GM08714 (cell line): ENCODE measurements around the gene SLC9B1.
"Not testable (repeated sequence)": the region's sequence is repeated elsewhere in the genome, so short reads cannot be mapped to it uniquely, and the experiment has no call there.

Experiments used
- H3K4me3 ChIP-seq: fragments of 200-500 bp; sonication (Bioruptor generic); 2 replicates; pipeline ENCODE4 v1.5.1; 2014; ENCODE audit warnings: mild to moderate bottlenecking, low read length, inconsistent platforms
- ZNF274 ChIP-seq: IDR thresholded peaks from 2 replicates; pipeline ENCODE4 v1.6.1; 2012; ENCODE audit warnings: mild to moderate bottlenecking, low read depth, low read length

SLC9B1 gene

DNA sequence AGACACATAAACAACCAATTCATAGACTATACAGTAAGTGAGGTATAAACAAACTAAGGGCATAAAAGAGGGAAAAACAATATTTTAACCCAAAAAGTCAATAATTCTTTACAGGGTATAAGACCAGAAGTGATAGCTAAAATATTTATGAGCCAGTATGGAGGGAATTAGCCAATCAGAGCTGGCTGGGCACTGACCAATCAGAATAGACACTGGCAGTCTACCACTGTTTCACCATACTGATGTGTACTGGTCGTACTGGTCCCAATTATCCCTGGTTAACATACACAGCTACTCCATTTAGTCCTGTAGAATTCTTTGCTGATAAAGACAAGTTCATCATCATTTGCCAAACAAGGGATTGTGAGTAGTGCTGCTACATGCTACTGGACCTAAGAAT, 9.8 kb upstream of the SLC9B1 start:
- TF ChIP-seq ZNF274: no peak
- H3K4me3 ChIP-seq: no peak overlapping the region

GRCh38 chr4:103026868-103027267, 7.4 kb upstream of the SLC9B1 start:
- TF ChIP-seq ZNF274: no peak
- no peak overlapping the region for H3K4me3 ChIP-seq

DNA sequence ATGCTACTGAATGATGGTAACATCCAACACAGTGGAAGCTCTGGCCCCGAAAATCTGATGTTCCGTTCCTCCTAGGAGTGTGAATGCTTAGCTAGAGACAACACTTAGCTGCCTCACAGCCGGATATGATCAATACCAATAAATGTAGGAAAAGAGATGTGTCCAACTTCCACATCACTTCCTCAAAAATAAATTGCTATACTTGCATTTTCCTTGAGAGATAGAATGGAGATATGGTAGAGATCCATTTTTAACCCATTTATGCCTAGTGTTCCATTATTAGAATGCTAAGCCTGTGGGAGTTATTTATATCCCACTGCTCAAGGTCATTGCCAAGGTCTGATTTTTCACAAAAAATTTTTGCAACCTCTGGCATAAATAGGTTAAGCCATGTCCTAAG, 5.5 kb upstream of the SLC9B1 start:
- no peak for TF ChIP-seq ZNF274
- H3K4me3 ChIP-seq: no peak overlapping the region

DNA sequence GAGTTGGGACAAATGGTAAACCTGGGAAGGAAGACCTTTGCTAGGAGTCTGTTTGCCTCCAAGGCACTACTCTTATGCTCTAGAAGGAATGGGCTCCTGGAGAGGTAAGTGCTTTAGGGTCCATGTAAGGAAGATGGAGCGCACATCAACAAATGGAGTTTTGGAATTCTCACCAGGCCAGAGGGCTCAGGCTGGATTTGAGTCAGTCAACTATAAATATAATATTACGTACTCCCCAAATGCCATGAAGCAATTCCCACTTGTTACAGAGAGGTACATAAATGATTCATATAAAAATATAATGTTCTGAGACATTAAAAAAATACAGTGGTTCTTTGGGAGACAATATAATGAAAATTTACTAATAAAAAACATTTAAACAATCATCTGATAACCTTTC, 1.6 kb upstream of the SLC9B1 start:
- no peak overlapping the region for H3K4me3 ChIP-seq
- TF ChIP-seq ZNF274: no peak

DNA sequence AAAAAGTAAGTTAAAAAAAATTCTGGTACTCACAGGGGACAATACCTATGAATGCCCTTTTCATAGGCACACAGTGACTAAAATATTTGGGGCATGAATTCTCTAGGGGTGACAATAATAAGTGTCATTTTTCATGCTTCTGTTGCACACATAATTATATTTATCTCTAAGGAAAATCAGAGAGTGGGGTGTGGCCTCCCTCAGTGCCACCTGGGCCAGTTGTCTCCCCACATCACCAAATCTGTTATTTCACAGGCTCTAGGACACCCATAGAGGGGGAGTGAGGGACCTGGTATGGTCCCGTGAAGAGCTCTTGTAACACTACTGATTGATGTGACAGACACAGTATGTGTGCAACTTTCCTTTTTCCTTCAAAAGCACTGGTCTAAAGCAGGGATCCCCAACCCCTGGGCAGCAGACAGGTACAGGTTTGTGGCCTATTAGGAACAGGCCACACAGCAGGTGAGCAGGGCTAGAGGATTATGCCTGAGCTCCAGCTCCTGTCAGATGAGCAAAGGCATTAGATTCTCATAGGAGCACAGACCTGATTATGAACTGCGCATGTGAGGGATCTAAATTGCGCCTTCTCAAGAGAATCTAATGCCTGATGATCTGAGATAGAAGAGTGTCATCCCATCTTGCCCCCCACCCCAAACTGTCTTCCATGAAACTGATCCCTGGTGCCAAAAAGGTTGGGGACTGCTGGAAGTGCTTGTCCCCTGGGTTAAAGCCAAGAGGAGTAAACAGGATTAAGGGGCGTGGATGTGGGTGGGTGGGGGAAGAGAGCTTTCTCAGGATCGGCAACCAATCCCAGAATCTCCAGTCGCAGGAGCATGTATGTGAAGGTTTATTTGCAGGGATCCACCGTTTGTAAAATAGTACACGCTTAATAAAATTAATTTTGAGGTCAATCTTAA, 856 bp downstream of the SLC9B1 start:
- H3K4me3 ChIP-seq: peak overlapping the region; percentile 70
- TF ChIP-seq ZNF274: no peak

DNA sequence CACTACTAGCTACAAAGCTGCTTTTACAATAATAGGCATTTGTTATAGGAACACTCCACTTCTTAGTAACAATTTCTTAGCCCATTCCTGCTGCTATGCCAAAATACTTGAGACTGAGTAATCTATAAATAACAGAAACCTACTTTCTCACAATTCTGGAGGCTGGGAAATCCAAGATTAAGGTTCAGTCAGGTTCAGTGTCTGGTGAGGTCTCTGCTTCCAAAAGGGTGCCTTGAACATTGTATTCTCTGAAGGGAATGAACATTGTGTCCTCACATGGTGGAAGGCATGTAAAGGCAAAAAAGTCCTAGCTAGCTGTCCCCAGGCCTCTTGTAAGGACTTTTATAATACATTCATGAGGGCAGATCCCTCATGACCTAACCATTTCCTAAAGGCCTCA, 7.0 kb downstream of the SLC9B1 start:
- no peak overlapping the region for H3K4me3 ChIP-seq
- TF ChIP-seq ZNF274: no peak

GRCh38 chr4:103012060-103012459, 7.4 kb downstream of the SLC9B1 start:
- H3K4me3 ChIP-seq: no peak overlapping the region
- TF ChIP-seq ZNF274: no peak

GRCh38 chr4:103011378-103012025, 8.0 kb downstream of the SLC9B1 start:
- no peak for TF ChIP-seq ZNF274

GRCh38 chr4:103010804-103011203, 8.7 kb downstream of the SLC9B1 start:
- TF ChIP-seq ZNF274: no peak
- no peak overlapping the region for H3K4me3 ChIP-seq

More at GRCh38 chr4:103011378-103012025, 8.0 kb downstream of the SLC9B1 start:
- H3K4me3 ChIP-seq: no peak overlapping the region

GRCh38 chr4:103008875-103009729, 10.4 kb downstream of the SLC9B1 start:
- no peak overlapping the region for H3K4me3 ChIP-seq
- no peak for TF ChIP-seq ZNF274

GRCh38 chr4:103002551-103002950, 17.0 kb downstream of the SLC9B1 start:
- no peak overlapping the region for H3K4me3 ChIP-seq
- TF ChIP-seq ZNF274: no peak

GRCh38 chr4:102994803-102995202, 24.7 kb downstream of the SLC9B1 start:
- H3K4me3 ChIP-seq: no peak overlapping the region
- no peak for TF ChIP-seq ZNF274

DNA sequence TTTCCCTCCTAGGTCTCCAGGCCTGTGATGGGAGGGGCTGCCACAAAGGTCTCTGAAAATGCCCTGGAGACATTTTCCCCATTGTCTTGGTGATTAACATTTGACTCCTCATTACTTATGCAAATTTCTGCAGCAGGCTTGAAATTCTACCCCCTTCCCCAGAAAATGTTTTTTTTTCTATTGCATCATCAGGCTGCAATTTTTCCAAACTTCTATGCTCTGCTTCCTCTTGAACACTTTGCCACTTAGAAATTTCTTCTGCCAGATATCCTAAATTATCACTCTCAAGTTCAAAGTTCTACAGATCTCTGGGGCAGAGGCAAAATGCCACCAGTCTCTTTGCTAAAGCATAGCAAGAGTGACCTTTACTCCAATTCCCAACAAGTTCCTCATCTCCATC, 25.5 kb downstream of the SLC9B1 start:
- not testable (repeated sequence) for H3K4me3 ChIP-seq

- TF ChIP-seq ZNF274: no peak
- no peak overlapping the region for H3K4me3 ChIP-seq
Measured at GRCh38 chr4:102988429-102989020, 31.0 kb downstream of the SLC9B1 start.
